Neural progenitor cell (in vitro differentiated cells): ENCODE results near the gene TGM3. TPM values are rescaled to one million over a fixed set of nuclear protein-coding genes. Genes with fewer than 3 reads are reported as not detected.

Experiments used
- DNase-seq: peaks from one replicate; pipeline ENCODE4 v3.0.0-alpha.2; 2016; ENCODE audit warnings: low spot score
- H2AFZ ChIP-seq: fragments of 200-600 bp; sonication (generic); replicated peaks from 2 replicates; pipeline ENCODE4 v1.6.1; 2016; ENCODE audit warnings: antibody characterized with exemption
- H3F3A ChIP-seq: fragments of 200-600 bp; sonication (generic); 2 replicates; pipeline ENCODE4 v1.6.1; 2016; ENCODE audit warnings: antibody characterized with exemption, low read depth
- H3K27ac ChIP-seq: fragments of 200-600 bp; sonication (generic); 2 replicates; pipeline ENCODE4 v1.5.1; 2016; ENCODE audit warnings: mild to moderate bottlenecking
- H3K27me3 ChIP-seq: fragments of 200-600 bp; sonication (generic); 2 replicates; pipeline ENCODE4 v1.6.1; 2016; ENCODE audit warnings: mild to moderate bottlenecking, moderate library complexity
- H3K36me3 ChIP-seq: fragments of 200-600 bp; sonication (generic); 2 replicates; pipeline ENCODE4 v1.5.1; 2016
- H3K4me1 ChIP-seq: fragments of 200-600 bp; sonication (generic); 2 replicates; pipeline ENCODE4 v1.6.1; 2016; ENCODE audit warnings: mixed run types
- H3K4me2 ChIP-seq: fragments of 200-600 bp; sonication (generic); 2 replicates; pipeline ENCODE4 v1.6.1; 2016
- H3K4me3 ChIP-seq: fragments of 200-600 bp; sonication (generic); 2 replicates; pipeline ENCODE4 v1.5.1; 2016
- H3K79me2 ChIP-seq: fragments of 200-600 bp; sonication (generic); 2 replicates; pipeline ENCODE4 v1.6.1; 2016; ENCODE audit warnings: low read depth
- H3K9ac ChIP-seq: fragments of 200-600 bp; sonication (generic); 2 replicates; pipeline ENCODE4 v1.6.1; 2016
- H3K9me3 ChIP-seq: fragments of 200-600 bp; sonication (generic); 2 replicates; pipeline ENCODE4 v1.5.1; 2016; ENCODE audit warnings: low read depth
- H4K20me1 ChIP-seq: fragments of 200-600 bp; sonication (generic); 2 replicates; pipeline ENCODE4 v1.6.1; 2016; ENCODE audit warnings: low read depth
- H3K27ac Mint-ChIP-seq: 3 replicates; pipeline ENCODE4 v1.8.0; 2021; ENCODE audit warnings: mixed read lengths
- H3K27me3 Mint-ChIP-seq: 2 replicates; pipeline ENCODE4 v1.8.0; 2022; ENCODE audit warnings: low read depth, mild to moderate bottlenecking, inconsistent platforms, moderate library complexity, mixed read lengths; ENCODE audit not compliant: insufficient read depth
- H3K36me3 Mint-ChIP-seq: 3 replicates; pipeline ENCODE4 v1.8.0; 2021; ENCODE audit warnings: mixed read lengths
- H3K4me1 Mint-ChIP-seq: 3 replicates; pipeline ENCODE4 v1.8.0; 2021; ENCODE audit warnings: mixed read lengths
- H3K4me3 Mint-ChIP-seq: 3 replicates; pipeline ENCODE4 v1.8.0; 2021; ENCODE audit warnings: mild to moderate bottlenecking, moderate library complexity, mixed read lengths
- H3K9me3 Mint-ChIP-seq: 3 replicates; pipeline ENCODE4 v1.8.0; 2020; ENCODE audit warnings: mixed read lengths
- EZH2 ChIP-seq: fragments of 200-600 bp; sonication (generic); IDR thresholded peaks from 2 replicates; pipeline ENCODE4 v1.6.1; 2017; ENCODE audit warnings: antibody characterized with exemption, mild to moderate bottlenecking, moderate library complexity
- EZH2phosphoT487 ChIP-seq: fragments of 200-600 bp; sonication (generic); IDR thresholded peaks from 2 replicates; pipeline ENCODE4 v1.6.1; 2017; ENCODE audit warnings: antibody characterized with exemption
- total RNA-seq: library from RNA; depleted of rRNA; stranded (reverse); fragments of >200 nt; gene quantifications from 2 replicates; pipeline ENCODE4 v1.2.3, GENCODE V29; 2015; ENCODE audit warnings: low replicate concordance
- TF ChIP-seq, protein P1 (sequence below): fragments of 200-600 bp; sonication (generic); IDR thresholded peaks from 2 replicates; pipeline ENCODE4 v1.5.1; 2017; ENCODE audit warnings: antibody characterized with exemption, mild to moderate bottlenecking

TGM3 gene
- total RNA-seq, 1 donor from 2014 or later, result not detected

DNA sequence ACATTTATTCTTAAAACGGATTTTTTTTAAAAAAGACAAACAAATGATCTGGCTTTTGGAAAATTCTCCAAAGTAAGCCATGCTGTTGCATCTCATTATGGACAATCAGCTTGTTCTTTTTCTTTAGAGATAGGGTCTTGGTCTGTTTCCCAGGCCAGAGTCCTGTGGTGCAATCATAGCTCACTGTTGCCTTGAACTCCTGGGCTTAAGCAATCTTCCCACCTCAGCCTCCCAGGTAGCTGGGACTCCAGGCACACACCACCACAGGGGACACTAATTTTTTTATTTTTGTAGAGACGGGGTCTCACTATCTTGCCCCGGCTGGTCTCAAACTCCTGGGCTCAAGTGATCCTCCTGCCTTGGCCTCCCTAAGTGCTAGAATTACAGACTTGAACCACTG lies 45.9 kb upstream of the TGM3 start:
- peaks cover 8% of the 10 kb centered on the region for H3K27me3 Mint-ChIP-seq
- Histone ChIP-seq H3K4me3 (no peak overlapping the region), H4K20me1 (peaks cover 9% of the 10 kb centered on the region), H2AFZ (no peak overlapping the region), H3K27ac (no peak overlapping the region), H3K79me2 (no peaks in the 10 kb centered on the region), H3K36me3 (no peaks in the 10 kb centered on the region), H3K4me1 (peaks cover 18% of the 10 kb centered on the region), H3K9me3 (no peaks in the 10 kb centered on the region), H3K4me2 (no peak overlapping the region), H3K27me3 (no peaks in the 10 kb centered on the region), H3F3A (peaks cover 17% of the 10 kb centered on the region), H3K9ac (no peak overlapping the region)
- no peaks in the 10 kb centered on the region for H3K9me3 Mint-ChIP-seq
- no peaks in the 10 kb centered on the region for H3K36me3 Mint-ChIP-seq
- no peak overlapping the region for H3K4me3 Mint-ChIP-seq
- H3K4me1 Mint-ChIP-seq, result peaks cover 39% of the 10 kb centered on the region
- DNase-seq, result no peak
- H3K27ac Mint-ChIP-seq, result no peak overlapping the region
- TF ChIP-seq EZH2phosphoT487 (no peak), EZH2 (no peak)
- TF ChIP-seq, protein P1, sequence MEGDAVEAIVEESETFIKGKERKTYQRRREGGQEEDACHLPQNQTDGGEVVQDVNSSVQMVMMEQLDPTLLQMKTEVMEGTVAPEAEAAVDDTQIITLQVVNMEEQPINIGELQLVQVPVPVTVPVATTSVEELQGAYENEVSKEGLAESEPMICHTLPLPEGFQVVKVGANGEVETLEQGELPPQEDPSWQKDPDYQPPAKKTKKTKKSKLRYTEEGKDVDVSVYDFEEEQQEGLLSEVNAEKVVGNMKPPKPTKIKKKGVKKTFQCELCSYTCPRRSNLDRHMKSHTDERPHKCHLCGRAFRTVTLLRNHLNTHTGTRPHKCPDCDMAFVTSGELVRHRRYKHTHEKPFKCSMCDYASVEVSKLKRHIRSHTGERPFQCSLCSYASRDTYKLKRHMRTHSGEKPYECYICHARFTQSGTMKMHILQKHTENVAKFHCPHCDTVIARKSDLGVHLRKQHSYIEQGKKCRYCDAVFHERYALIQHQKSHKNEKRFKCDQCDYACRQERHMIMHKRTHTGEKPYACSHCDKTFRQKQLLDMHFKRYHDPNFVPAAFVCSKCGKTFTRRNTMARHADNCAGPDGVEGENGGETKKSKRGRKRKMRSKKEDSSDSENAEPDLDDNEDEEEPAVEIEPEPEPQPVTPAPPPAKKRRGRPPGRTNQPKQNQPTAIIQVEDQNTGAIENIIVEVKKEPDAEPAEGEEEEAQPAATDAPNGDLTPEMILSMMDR, result no peak

DNA sequence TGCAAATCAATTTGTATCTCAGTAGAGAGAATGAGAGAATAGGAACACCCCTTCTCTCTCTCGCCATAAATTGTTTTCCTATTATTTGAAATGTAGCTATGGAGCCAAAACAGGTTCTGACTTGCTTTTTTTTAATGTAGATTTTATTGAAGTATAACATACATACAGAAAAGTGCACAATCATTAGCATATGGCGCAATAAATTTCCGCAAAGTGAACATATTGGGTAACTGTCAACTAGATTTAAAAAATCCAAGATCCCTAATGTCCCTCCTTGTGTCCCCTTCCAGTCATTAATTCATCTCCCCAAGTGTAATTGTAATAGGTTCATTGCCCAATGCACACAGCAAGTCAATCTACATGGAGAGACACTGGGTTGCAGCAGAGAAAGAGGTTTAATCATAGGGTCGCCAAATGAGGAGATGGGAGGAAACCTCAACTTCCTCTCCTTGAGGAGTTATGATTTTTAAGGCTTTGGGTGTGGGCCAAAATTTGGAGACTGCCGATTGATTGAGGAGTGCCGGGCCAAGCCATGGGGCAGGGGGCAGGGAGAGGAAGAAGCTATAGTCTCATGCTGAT lies 43.3 kb upstream of the TGM3 start:
- peak overlapping the region; percentile 21 for H3K27ac Mint-ChIP-seq

DNA sequence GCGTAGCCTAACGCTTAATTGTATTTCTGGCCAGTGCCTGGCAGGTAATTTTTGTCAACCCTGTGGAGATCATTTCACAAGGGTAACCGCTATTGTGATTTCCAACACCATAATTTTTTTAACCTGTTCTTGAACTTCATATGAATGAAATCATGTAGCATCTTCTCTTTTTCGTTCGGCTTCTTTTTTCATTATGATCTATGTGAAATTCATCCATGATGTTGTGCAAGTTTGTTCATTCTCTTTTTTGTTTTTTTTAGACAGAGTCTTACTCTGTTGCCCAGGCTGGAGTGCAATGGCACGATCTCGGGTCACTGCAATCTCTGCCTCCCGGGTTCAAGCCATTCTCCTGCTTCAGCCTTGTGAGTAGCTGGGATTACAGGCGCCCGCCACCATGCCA lies 42.5 kb upstream of the TGM3 start:
- Histone ChIP-seq H3K4me3 (no peak overlapping the region), H3K4me2 (no peak overlapping the region), H3K79me2 (no peaks in the 10 kb centered on the region), H3K4me1 (no peaks in the 10 kb centered on the region), H2AFZ (no peak overlapping the region), H3K27ac (no peak overlapping the region), H4K20me1 (no peaks in the 10 kb centered on the region), H3K9ac (no peak overlapping the region), H3F3A (no peaks in the 10 kb centered on the region), H3K36me3 (no peaks in the 10 kb centered on the region), H3K27me3 (no peaks in the 10 kb centered on the region), H3K9me3 (no peaks in the 10 kb centered on the region)
- no peak for DNase-seq
- Mint-ChIP-seq H3K27me3 (peaks cover 6% of the 10 kb centered on the region), H3K4me1 (peaks cover 16% of the 10 kb centered on the region), H3K27ac (peak overlapping the region; percentile 79), H3K9me3 (no peaks in the 10 kb centered on the region), H3K36me3 (no peaks in the 10 kb centered on the region), H3K4me3 (no peak overlapping the region)
- TF ChIP-seq, protein P1, result no peak
- TF ChIP-seq EZH2 (no peak), EZH2phosphoT487 (no peak)

More for the DNA sequence above, 43.3 kb upstream of the TGM3 start:
- Histone ChIP-seq H3F3A (no peaks in the 10 kb centered on the region), H3K9me3 (no peaks in the 10 kb centered on the region), H3K4me2 (no peak overlapping the region), H3K27me3 (no peaks in the 10 kb centered on the region), H3K36me3 (no peaks in the 10 kb centered on the region), H3K9ac (no peak overlapping the region), H3K4me1 (no peaks in the 10 kb centered on the region), H4K20me1 (no peaks in the 10 kb centered on the region), H3K27ac (no peak overlapping the region), H3K79me2 (no peaks in the 10 kb centered on the region), H3K4me3 (no peak overlapping the region), H2AFZ (no peak overlapping the region)
- peaks cover 20% of the 10 kb centered on the region for H3K4me1 Mint-ChIP-seq
- H3K4me3 Mint-ChIP-seq, result no peak overlapping the region
- H3K9me3 Mint-ChIP-seq, result no peaks in the 10 kb centered on the region
- no peak for TF ChIP-seq EZH2
- TF ChIP-seq, protein P1, result no peak
- TF ChIP-seq EZH2phosphoT487, result no peak
- no peak for DNase-seq
- peaks cover 5% of the 10 kb centered on the region for H3K27me3 Mint-ChIP-seq
- no peaks in the 10 kb centered on the region for H3K36me3 Mint-ChIP-seq
